SK-N-SH (cell line): ENCODE results near the gene ADD3. TPM values are rescaled to one million over a fixed set of nuclear protein-coding genes. Genes with fewer than 3 reads are reported as not detected.
A peak's percentile ranks its signal among the peaks of the same experiment; 100 is the strongest.

ENCODE experiments used
- CTCF ChIA-PET: fragments of 300-600, 350-600 bp; formaldehyde crosslinking; extraction: SDS; loops from one replicate; lab custom pipeline; 2021; lab: Yijun Ruan, JAX
- POLR2A ChIA-PET: fragments of 350-600 bp; sonication (Branson Sonifier 250); formaldehyde crosslinking; extraction: SDS; loops from one replicate; lab custom pipeline; 2020; ENCODE audit warnings: antibody characterized with exemption, inconsistent platforms; lab: Yijun Ruan, JAX
- DNase-seq: peaks from one replicate; pipeline ENCODE4 v3.0.0; 2012
- H2AFZ ChIP-seq: fragments of 200-600 bp; sonication (generic); 2 replicates; pipeline ENCODE4 v1.8.1; 2016; ENCODE audit warnings: antibody characterized with exemption, mild to moderate bottlenecking, low read depth
- H3F3A ChIP-seq: fragments of 200-600 bp; sonication (generic); replicated peaks from 2 replicates; pipeline ENCODE3; 2016; ENCODE audit warnings: antibody characterized with exemption, mild to moderate bottlenecking; ENCODE audit not compliant: insufficient read depth
- H3K27ac ChIP-seq, 2 experiments: fragments of 200-500 bp in 1 of 2; fragments of 200-600 bp in 1 of 2; sonication (Bioruptor generic) in 1 of 2; sonication (generic), shearing (Covaris generic) in 1 of 2; 2 replicates each; pipeline versions ENCODE4 v1.5.1 to v1.6.1; 2014 to 2016; ENCODE audit warnings: low read depth in 2 of 2, inconsistent platforms in 1 of 2, low read length in 1 of 2, mild to moderate bottlenecking in 1 of 2, mixed read lengths in 1 of 2
- H3K27me3 ChIP-seq: fragments of 200-600 bp; sonication (generic), shearing (Covaris generic); 2 replicates; pipeline ENCODE4 v1.6.1; 2016; ENCODE audit warnings: mixed run types; ENCODE audit not compliant: insufficient read depth
- H3K36me3 ChIP-seq, 2 experiments: fragments of 200-500 bp in 1 of 2; fragments of 200-600 bp in 1 of 2; sonication (Bioruptor generic) in 1 of 2; sonication (generic) in 1 of 2; replicated peaks in 1 of 2; 2 replicates each; pipeline versions ENCODE3 to v1.5.1; 2014 to 2016; ENCODE audit warnings: low read length in 1 of 2, mild to moderate bottlenecking in 1 of 2; ENCODE audit not compliant: insufficient read depth in 2 of 2, control insufficient read depth in 1 of 2
- H3K4me1 ChIP-seq, 2 experiments: fragments of 200-500 bp in 1 of 2; fragments of 200-600 bp in 1 of 2; sonication (Bioruptor generic) in 1 of 2; sonication (generic), shearing (Covaris generic) in 1 of 2; 2 replicates each; pipeline versions ENCODE4 v1.5.1 to v1.6.1; 2014 to 2016; ENCODE audit warnings: low read depth in 1 of 2, low read length in 1 of 2, mixed run types in 1 of 2; ENCODE audit not compliant: insufficient read depth in 2 of 2, control insufficient read depth in 1 of 2
- H3K4me2 ChIP-seq: fragments of 200-600 bp; sonication (generic), shearing (Covaris generic); 2 replicates; pipeline ENCODE4 v1.6.1; 2017; ENCODE audit warnings: mixed run types
- H3K4me3 ChIP-seq, 2 experiments: fragments of 200-500 bp in 1 of 2; fragments of 200-600 bp in 1 of 2; sonication (Bioruptor generic) in 1 of 2; sonication (generic), shearing (Covaris generic) in 1 of 2; 2 replicates each; pipeline versions ENCODE4 v1.5.1 to v1.8.1; 2014 to 2016; ENCODE audit warnings: low read depth in 2 of 2, inconsistent platforms in 1 of 2, low read length in 1 of 2, mild to moderate bottlenecking in 1 of 2, mixed read lengths in 1 of 2, moderate library complexity in 1 of 2
- H3K79me2 ChIP-seq: fragments of 200-600 bp; sonication (generic); 2 replicates; pipeline ENCODE4 v1.8.1; 2017; ENCODE audit warnings: mild to moderate bottlenecking; ENCODE audit not compliant: insufficient read depth
- H3K9ac ChIP-seq: fragments of 200-600 bp; sonication (generic); 2 replicates; pipeline ENCODE4 v1.6.1; 2017; ENCODE audit warnings: mixed run types
- H3K9me2 ChIP-seq: fragments of 200-600 bp; sonication (generic); 2 replicates; pipeline ENCODE4 v1.6.1; 2017; ENCODE audit warnings: mixed run types
- H3K9me3 ChIP-seq: fragments of 200-600 bp; sonication (generic); 2 replicates; pipeline ENCODE4 v1.6.1; 2017; ENCODE audit warnings: mixed run types, mild to moderate bottlenecking, moderate library complexity
- H4K20me1 ChIP-seq: fragments of 200-600 bp; sonication (generic); 2 replicates; pipeline ENCODE4 v1.6.1; 2017; ENCODE audit warnings: mild to moderate bottlenecking, mixed run types; ENCODE audit not compliant: insufficient read depth
- CTCF ChIP-seq: fragments of 200-600 bp; sonication (generic); IDR thresholded peaks from 2 replicates; pipeline ENCODE4 v1.6.1; 2017; ENCODE audit warnings: antibody characterized with exemption, mild to moderate bottlenecking, moderate library complexity
- EP300 ChIP-seq, 2 experiments: IDR thresholded peaks; 2 replicates each; pipeline versions ENCODE4 v1.4.0 to v1.6.1; 2012; ENCODE audit warnings: borderline replicate concordance in 1 of 2, low read depth in 1 of 2, low read length in 1 of 2
- EZH2phosphoT487 ChIP-seq: fragments of 200-600 bp; sonication (generic); IDR thresholded peaks from 2 replicates; pipeline ENCODE4 v1.6.1; 2017; ENCODE audit warnings: low read depth, mixed run types, mild to moderate bottlenecking, antibody characterized with exemption, moderate library complexity, borderline replicate concordance
- FOSL2 ChIP-seq: IDR thresholded peaks from 2 replicates; pipeline ENCODE4 v1.4.0; 2012; ENCODE audit warnings: low read depth, mild to moderate bottlenecking, moderate library complexity, borderline replicate concordance
- GATA2 ChIP-seq: sonication (generic); formaldehyde crosslinking; IDR thresholded peaks from 2 replicates; pipeline ENCODE4 v1.5.0; 2020; ENCODE audit warnings: mild to moderate bottlenecking, missing genetic modification reagents
- IRF3 ChIP-seq: fragments of 150-350 bp; IDR thresholded peaks from 2 replicates; pipeline ENCODE4 v1.6.1; 2016; ENCODE audit warnings: mild to moderate bottlenecking, low read depth, low read length
- MEF2A ChIP-seq: IDR thresholded peaks from 2 replicates; pipeline ENCODE4 v1.4.0; 2012; ENCODE audit warnings: low read depth, borderline replicate concordance
- MXI1 ChIP-seq: IDR thresholded peaks from 2 replicates; pipeline ENCODE4 v1.6.1; 2012; ENCODE audit warnings: mild to moderate bottlenecking, low read depth, low read length, improper control_type of control experiment
- NFIC ChIP-seq: IDR thresholded peaks from 2 replicates; pipeline ENCODE4 v1.4.0; 2012; ENCODE audit warnings: borderline replicate concordance
- NRF1 ChIP-seq: IDR thresholded peaks from 2 replicates; pipeline ENCODE4 v1.6.1; 2012; ENCODE audit warnings: low read depth, mild to moderate bottlenecking, low read length
- RCOR1 ChIP-seq: fragments of 150-350 bp; IDR thresholded peaks from 2 replicates; pipeline ENCODE4 v1.6.1; 2017; ENCODE audit warnings: antibody characterized with exemption, low read length
- REST ChIP-seq: IDR thresholded peaks from 2 replicates; pipeline ENCODE4 v1.6.1; 2012; ENCODE audit warnings: mild to moderate bottlenecking, low read depth, low read length, moderate library complexity
- RXRA ChIP-seq: IDR thresholded peaks from 2 replicates; pipeline ENCODE4 v1.4.0; 2012; ENCODE audit warnings: low read depth, mild to moderate bottlenecking, borderline replicate concordance
- SMC3 ChIP-seq: IDR thresholded peaks from 2 replicates; pipeline ENCODE4 v1.6.1; 2012; ENCODE audit warnings: low read depth, low read length, improper control_type of control experiment
- TCF12 ChIP-seq: IDR thresholded peaks from 2 replicates; pipeline ENCODE4 v1.4.0; 2012
- TEAD4 ChIP-seq: IDR thresholded peaks from 2 replicates; pipeline ENCODE4 v1.4.0; 2012; ENCODE audit warnings: mild to moderate bottlenecking, borderline replicate concordance; ENCODE audit not compliant: insufficient read depth
- USF1 ChIP-seq: IDR thresholded peaks from 2 replicates; pipeline ENCODE4 v1.4.0; 2012; ENCODE audit warnings: low read depth, borderline replicate concordance
- USF2 ChIP-seq: fragments of 150-350 bp; IDR thresholded peaks from 2 replicates; pipeline ENCODE4 v1.6.1; 2017; ENCODE audit warnings: antibody characterized with exemption, low read length, low read depth, borderline replicate concordance
- WGBS: methylation state at CpG from one replicate; pipeline ENCODE4 v1.1.6; 2017; ENCODE audit warnings: low lambda C conversion rate; 5-methylcytosine and 5-hydroxymethylcytosine counted together
- polyA plus RNA-seq, 3 experiments: library from polyadenylated mRNA; depleted of rRNA; stranded (reverse); fragments of >200 nt; gene quantifications; 2 replicates each; pipeline ENCODE4 v1.2.3, GENCODE V29; 2012

Gene ADD3
- polyA plus RNA-seq, 1 of the 3 experiments (the other 2 are of a cell fraction), result 27.6 TPM

- TF ChIP-seq RCOR1 (no peak), EP300 (IDR thresholded peaks at IDR 0.05; ENCODE audit: borderline replicate concordance in 1 of 2, low read depth in 1 of 2, low read length in 1 of 2) (no peak), GATA2 (no peak), EZH2phosphoT487 (no peak), SMC3 (no peak), FOSL2 (no peak), NRF1 (no peak), RXRA (no peak), USF1 (no peak), MEF2A (no peak)
- H3K9me2 ChIP-seq, result no peaks in the 10 kb centered on the region
- no peak overlapping the region; the same call in 1 of the 2 replicates for H3K9ac ChIP-seq
- peak overlapping the region; percentile 56; the same call in 1 of the 2 replicates for H3K4me2 ChIP-seq
- H3F3A ChIP-seq, result peaks cover 29% of the 10 kb centered on the region
- no peaks in the 10 kb centered on the region for H3K9me3 ChIP-seq
- H3K79me2 ChIP-seq, result peaks cover 50% of the 10 kb centered on the region
- peak overlapping the region; percentile 83 to 90 for H3K27ac ChIP-seq
- no peaks in the 10 kb centered on the region for H4K20me1 ChIP-seq
- ChIA-PET POLR2A (no interaction called here), CTCF (interaction anchor here (1.4 kb wide), 1 partner anchor 124 kb away, joined by 4 read pairs; no protein-coding TSS in a partner anchor)
- H3K36me3 ChIP-seq, result no peaks in the 10 kb centered on the region
- no peaks in the 10 kb centered on the region for H3K27me3 ChIP-seq
- 77% methylated on average over 5 of the region's 5 CpGs for WGBS
- H2AFZ ChIP-seq, result no peak overlapping the region; the same call in 1 of the 2 replicates
- no peak overlapping the region for H3K4me3 ChIP-seq
- no peak for DNase-seq
- H3K4me1 ChIP-seq, result peaks cover 2 to 37% of the 10 kb centered on the region in 2 experiments
Measured at GRCh38 chr10:110058212-110058611, 50.4 kb downstream of the ADD3 start.

- DNase-seq, result no peak
- TF ChIP-seq USF2, result no peak
- no peak for TF ChIP-seq RXRA
- TF ChIP-seq GATA2, result no peak
- TF ChIP-seq REST, result no peak
- TF ChIP-seq IRF3, result no peak
- TF ChIP-seq CTCF, result no peak
- no peak for TF ChIP-seq TCF12
- no peak for TF ChIP-seq NFIC
- TF ChIP-seq MXI1, result no peak
- no peak for TF ChIP-seq TEAD4
- no peak for TF ChIP-seq RCOR1
- TF ChIP-seq, all 33 proteins: peak for 0
- Histone ChIP-seq H3K27ac (no peak overlapping the region), H3K27me3 (no peaks in the 10 kb centered on the region), H3K36me3 (no peaks in the 10 kb centered on the region), H3K79me2 (peaks cover 39% of the 10 kb centered on the region), H3F3A (peaks cover 26% of the 10 kb centered on the region), H3K4me1 (peaks cover 2 to 33% of the 10 kb centered on the region in 2 experiments), H3K9ac (no peak overlapping the region), H4K20me1 (no peaks in the 10 kb centered on the region), H3K9me3 (no peaks in the 10 kb centered on the region), H3K4me3 (no peak overlapping the region), H3K4me2 (no peak overlapping the region), H3K9me2 (no peaks in the 10 kb centered on the region), H2AFZ (no peak overlapping the region)
- POLR2A ChIA-PET, result no interaction called here
- CTCF ChIA-PET, result interaction anchor here (1.0 to 1.7 kb wide), 2 partner anchors 78 to 176 kb away, joined by 3 to 4 read pairs; no protein-coding TSS in a partner anchor
- WGBS, result 87% methylated on average over 4 of the region's 4 CpGs
Measured at GRCh38 chr10:110059925-110060324, 52.1 kb downstream of the ADD3 start.
